GM19438 (cell line): ENCODE results near the gene IFRD1.
"Not testable (repeated sequence)": the region's sequence is repeated elsewhere in the genome, so short reads cannot be mapped to it uniquely, and the experiment has no call there.

Experiments used
- ATAC-seq: cut with Tn5 transposase; IDR thresholded peaks from one replicate; pipeline ENCODE4 v1.9.1; 2021; ENCODE audit warnings: low read depth; ENCODE audit not compliant: unreplicated experiment

The IFRD1 gene

GRCh38 chr7:112439476-112439875 is 10.8 kb upstream of the IFRD1 start:
- ATAC-seq, result no peak

- ATAC-seq, result no peak
Measured at GRCh38 chr7:112442210-112442609, 8.1 kb upstream of the IFRD1 start.

DNA sequence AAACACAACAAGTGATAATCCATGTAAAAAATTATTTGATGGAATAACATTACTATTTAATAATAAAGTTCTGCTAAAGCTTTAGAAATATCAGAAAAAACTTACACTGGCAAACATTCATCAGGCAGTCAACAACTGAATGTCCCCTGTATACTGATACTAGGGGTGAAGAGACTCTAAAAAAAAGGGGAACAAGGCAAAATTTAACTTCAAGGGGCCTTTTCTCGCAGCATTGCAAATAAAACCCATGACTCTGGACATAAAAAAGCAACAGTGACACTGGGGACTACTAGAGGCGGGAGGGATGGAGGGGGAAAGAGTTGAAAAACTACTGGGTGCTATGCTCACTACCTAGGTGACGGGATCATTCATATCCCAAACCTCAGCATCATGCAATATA is 5.8 kb upstream of the IFRD1 start:
- ATAC-seq, result no peak

DNA sequence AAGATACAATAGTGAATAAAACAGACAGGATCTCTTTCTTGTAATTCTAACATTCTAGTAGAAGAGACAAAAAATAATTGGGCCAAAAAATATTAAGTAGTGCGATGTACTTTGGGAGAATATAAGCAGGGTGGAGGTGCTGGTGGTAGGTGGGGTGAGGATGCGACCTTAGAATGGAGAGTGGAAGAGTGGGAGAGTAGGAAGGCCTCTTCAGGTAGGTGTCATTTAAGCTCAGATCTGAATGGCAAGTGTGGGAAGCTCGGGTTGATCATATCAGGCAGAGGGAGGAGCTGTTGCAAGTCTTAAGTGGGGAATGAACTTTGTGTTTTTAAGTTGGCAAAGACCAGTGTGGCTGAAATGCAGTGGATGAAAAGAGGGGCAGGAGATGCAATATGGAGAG is 3.8 kb upstream of the IFRD1 start:
- no peak for ATAC-seq

GRCh38 chr7:112447406-112447805 is 2.9 kb upstream of the IFRD1 start:
- ATAC-seq, result no peak

DNA sequence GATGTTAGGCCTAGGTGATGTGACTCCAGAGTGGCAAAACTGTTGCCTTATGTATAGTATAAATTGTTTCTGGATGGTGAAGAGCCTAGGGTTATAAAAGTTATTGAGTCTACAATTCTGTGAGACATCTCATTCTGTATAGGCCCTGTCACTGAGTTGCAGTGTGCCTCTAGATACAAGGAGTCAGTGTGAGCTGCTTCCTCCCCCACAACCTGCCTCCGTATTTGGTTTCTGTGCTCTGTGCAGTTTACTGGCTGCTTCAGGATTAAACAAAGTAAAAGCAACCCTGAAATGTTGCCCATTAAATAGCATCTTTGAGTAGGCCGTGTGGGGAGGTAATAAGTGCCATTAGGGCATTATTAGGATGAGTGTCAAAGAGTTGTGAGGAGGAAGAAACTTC is 1.9 kb upstream of the IFRD1 start:
- no peak for ATAC-seq

- no peak for ATAC-seq
Measured at GRCh38 chr7:112448891-112449290, 1.4 kb upstream of the IFRD1 start.

- no peak for ATAC-seq
Measured at GRCh38 chr7:112449353-112449752, 907 bp upstream of the IFRD1 start.

DNA sequence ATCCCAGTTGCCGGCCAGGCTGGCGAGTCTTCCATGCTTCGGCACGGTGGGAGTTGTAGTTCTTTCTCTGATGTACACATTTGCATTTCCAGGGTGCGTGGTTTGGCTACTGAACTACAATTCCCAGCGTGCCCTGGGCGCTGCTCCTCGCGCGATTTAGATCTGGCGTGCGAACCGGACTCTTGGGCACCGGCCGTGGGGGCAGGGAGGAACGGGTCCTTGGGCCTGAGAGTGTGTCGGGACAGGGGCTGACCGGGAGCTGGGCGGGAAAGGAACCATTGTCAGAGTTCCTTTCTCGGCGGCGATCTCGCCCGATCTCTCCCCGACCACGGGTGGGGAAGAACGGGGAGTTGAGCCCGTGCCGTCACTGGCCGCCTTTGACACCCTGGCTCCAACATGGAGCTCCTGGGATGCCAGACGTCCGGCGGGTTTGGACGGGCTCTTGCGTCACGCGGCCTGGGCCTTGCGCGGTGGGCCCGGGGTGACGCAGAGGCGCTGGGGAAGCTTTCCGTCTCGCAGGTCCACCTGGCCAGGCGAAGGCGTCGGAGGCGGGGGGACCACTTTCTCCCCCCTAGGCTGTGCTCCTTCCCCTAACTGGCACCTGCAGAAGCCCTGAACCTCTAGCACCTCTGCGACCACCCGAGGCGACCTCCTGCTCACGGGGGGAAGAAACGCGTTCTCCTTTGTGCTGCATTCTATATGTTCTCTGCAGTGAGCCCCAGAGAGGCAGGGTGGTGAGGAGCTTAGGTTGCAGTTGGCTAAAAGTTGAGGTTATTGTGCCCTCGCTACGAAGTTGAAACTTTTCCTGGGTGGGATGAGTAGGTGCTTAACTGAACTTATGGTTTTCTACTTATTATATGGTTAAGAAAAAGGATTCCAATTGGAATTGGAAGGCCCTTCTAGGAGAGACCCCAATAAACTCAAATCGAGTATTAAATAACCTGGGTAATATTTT is 824 bp downstream of the IFRD1 start:
- peak; percentile 77 for ATAC-seq

GRCh38 chr7:112452102-112452888 is 2.0 kb downstream of the IFRD1 start:
- ATAC-seq, result no peak

GRCh38 chr7:112453505-112454171 is 3.4 kb downstream of the IFRD1 start:
- no peak for ATAC-seq

- not testable (repeated sequence) for ATAC-seq
Measured at GRCh38 chr7:112454191-112454590, 3.9 kb downstream of the IFRD1 start.

- ATAC-seq, result no peak
Measured at GRCh38 chr7:112459645-112460044, 9.4 kb downstream of the IFRD1 start.

- ATAC-seq, result no peak
Measured at GRCh38 chr7:112462236-112462635, 12.0 kb downstream of the IFRD1 start.

GRCh38 chr7:112467867-112468266 is 17.6 kb downstream of the IFRD1 start:
- no peak for ATAC-seq

DNA sequence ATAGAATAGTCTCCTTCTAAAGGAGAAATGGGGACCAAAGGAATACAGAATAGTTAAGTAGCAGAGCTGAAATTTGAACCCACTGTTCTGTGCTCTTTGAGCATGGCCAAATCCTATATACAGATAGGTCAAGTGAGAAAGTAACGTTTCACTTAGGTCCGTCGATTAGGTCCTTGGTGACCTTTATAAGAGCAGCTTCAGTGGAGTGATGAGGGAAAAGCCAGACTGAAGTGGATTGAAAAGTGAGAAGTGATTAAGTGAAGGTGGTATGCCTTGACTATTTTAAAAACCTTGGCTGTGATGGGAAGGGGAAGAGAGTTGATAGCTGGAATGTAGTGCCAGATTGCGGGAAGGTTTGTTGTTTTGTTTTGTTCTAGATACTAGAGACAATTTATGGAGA is 19.9 kb downstream of the IFRD1 start:
- no peak for ATAC-seq

GRCh38 chr7:112476390-112477052 is 26.3 kb downstream of the IFRD1 start:
- no peak for ATAC-seq

- ATAC-seq, result no peak
Measured at GRCh38 chr7:112481121-112481736, 31.0 kb downstream of the IFRD1 start.

GRCh38 chr7:112481833-112482670 is 31.8 kb downstream of the IFRD1 start:
- no peak for ATAC-seq
